ENCODE results near the gene NDRG3.

- TF ChIP-seq CTCF (conservative IDR thresholded peaks at IDR 0.05; ENCODE audit: low read length) (no peak), EZH2phosphoT487 (IDR thresholded peaks at IDR 0.05; ENCODE audit: borderline replicate concordance, low read depth, low read length) (no peak)
These were observed 58.9 kb downstream of the NDRG3 start for GRCh38 chr20:36686944-36687343.
